K562 (cell line): ENCODE measurements around the gene PCSK6. TPM values are rescaled to one million over a fixed set of nuclear protein-coding genes. Genes with fewer than 3 reads are reported as not detected.

Experiments
- CREB3 ChIP-seq: fragments of 450-650 bp; conservative IDR thresholded peaks from 2 replicates; pipeline ENCODE4 v1.6.1; 2016; ENCODE audit warnings: missing genetic modification characterization, low read depth, mild to moderate bottlenecking, missing compliant biosample characterization, moderate library complexity
- CREM ChIP-seq: IDR thresholded peaks from 2 replicates; pipeline ENCODE4 v1.6.1; 2014; ENCODE audit warnings: antibody characterized with exemption, low read depth
- GABPA ChIP-seq: fragments of 200-800 bp; sonication (Bioruptor generic); conservative IDR thresholded peaks from 2 replicates; pipeline ENCODE4 v1.6.1; 2016; ENCODE audit warnings: low read depth, missing genetic modification characterization, missing compliant biosample characterization
- HDAC1 ChIP-seq, 2 experiments: fragments of 450-650 bp; IDR thresholded peaks; 2 replicates each; pipeline ENCODE4 v1.6.1; 2016 to 2017; ENCODE audit warnings: inconsistent platforms in 1 of 2, mild to moderate bottlenecking in 1 of 2, moderate library complexity in 1 of 2
- HDAC2 ChIP-seq: fragments of 450-650 bp; IDR thresholded peaks from 2 replicates; pipeline ENCODE4 v1.6.1; 2016; ENCODE audit warnings: mild to moderate bottlenecking
- JUND ChIP-seq, 2 experiments: IDR thresholded peaks; 2 replicates in 1 of 2; 3 replicates in 1 of 2; pipeline ENCODE4 v1.6.1; 2011; ENCODE audit warnings: borderline replicate concordance in 2 of 2, low read depth in 2 of 2, low read length in 2 of 2, improper control_type of control experiment in 1 of 2, missing biosample characterization in 1 of 2, missing genetic modification characterization in 1 of 2, missing genetic modification reagents in 1 of 2
- KLF6 ChIP-seq: fragments of 250-450 bp; sonication (Bioruptor Pico); IDR thresholded peaks from 2 replicates; pipeline ENCODE4 v1.4.0; 2020; ENCODE audit warnings: mild to moderate bottlenecking, moderate library complexity, borderline replicate concordance
- MTF1 ChIP-seq: fragments of 250-450 bp; sonication (Bioruptor Pico); IDR thresholded peaks from 2 replicates; pipeline ENCODE4 v1.9.0; 2021; ENCODE audit warnings: moderate library complexity, mild to moderate bottlenecking, inconsistent platforms, borderline replicate concordance
- RCOR1 ChIP-seq, 2 experiments: IDR thresholded peaks; 2 replicates each; pipeline ENCODE4 v1.6.1; 2012; ENCODE audit warnings: low read depth in 2 of 2, low read length in 2 of 2, borderline replicate concordance in 1 of 2, improper control_type of control experiment in 1 of 2
- STAT5A ChIP-seq: IDR thresholded peaks from 2 replicates; pipeline ENCODE4 v1.6.1; 2012; ENCODE audit warnings: low read length, inconsistent platforms, borderline replicate concordance
- TFAP4 ChIP-seq: sonication (generic); formaldehyde crosslinking; IDR thresholded peaks from 2 replicates; pipeline ENCODE4 v1.8.0; 2022; ENCODE audit warnings: missing genetic modification reagents, mild to moderate bottlenecking, moderate library complexity, borderline replicate concordance
- ZBTB34 ChIP-seq: fragments of 250-450 bp; sonication (Bioruptor Pico); IDR thresholded peaks from 2 replicates; pipeline ENCODE4 v1.8.0; 2021; ENCODE audit warnings: mild to moderate bottlenecking, moderate library complexity
- ZFPM2 ChIP-seq: fragments of 250-450 bp; sonication (Bioruptor Pico); IDR thresholded peaks from 2 replicates; pipeline ENCODE4 v1.5.1; 2022; ENCODE audit warnings: mild to moderate bottlenecking
- ZNF121 ChIP-seq: sonication (generic); formaldehyde crosslinking; conservative IDR thresholded peaks from 2 replicates; pipeline ENCODE4 v1.8.0; 2022; ENCODE audit warnings: missing genetic modification reagents
- ZNF224 ChIP-seq: sonication (generic); formaldehyde crosslinking; IDR thresholded peaks from 2 replicates; pipeline ENCODE4 v1.8.0; 2022; ENCODE audit warnings: mild to moderate bottlenecking, missing genetic modification reagents
- ZNF77 ChIP-seq: fragments of 250-450 bp; sonication (Bioruptor Pico); IDR thresholded peaks from 2 replicates; pipeline ENCODE4 v1.5.0; 2020
- polyA plus RNA-seq, 8 experiments: library from polyadenylated mRNA; depleted of rRNA in 4 of 8; stranded (reverse) in 5 of 8; unstranded in 3 of 8; fragments of >200 nt; fragmentation: Nextera tagmentation in 2 of 8; fragmentation: Illumina TruSeq in 1 of 8; extraction: Ambion mirVana in 2 of 8; extraction: Trizol in 1 of 8; gene quantifications; 2 replicates each; pipeline versions ENCODE4 v1.2.1 to v1.2.3, GENCODE V29; 2011 to 2014; ENCODE audit warnings: inconsistent platforms in 1 of 8, missing spikeins in 1 of 8
- total RNA-seq, 7 experiments: library from RNA; depleted of rRNA in 6 of 7; stranded (reverse); fragments of >200 nt in 6 of 7; fragmentation: Illumina TruSeq in 2 of 7; extraction: Trizol in 2 of 7; gene quantifications; 2 replicates each; pipeline versions ENCODE4 v1.2.1 to v1.2.3, GENCODE V29; 2011 to 2021; ENCODE audit warnings: low replicate concordance in 1 of 7

The PCSK6 gene
- total and polyA plus RNA-seq, 9 of the 15 experiments (the other 6 are each of a cell fraction or from before 2014, with no cell fraction given): 2.2 to 32.6 (median 14.5) TPM

GRCh38 chr15:101277943-101278564 lies 211.5 kb downstream of the PCSK6 start (continued):
- TF ChIP-seq CREM (peak; percentile 66), HDAC2 (peak; percentile 20; the same call in 1 of the 2 replicates), JUND (IDR thresholded peaks at IDR 0.05; ENCODE audit: borderline replicate concordance, low read depth, low read length) (no peak), JUND (tag; IDR thresholded peaks at IDR 0.05; ENCODE audit: borderline replicate concordance, low read depth, low read length) (0 out of 3 replicates have a peak, but pooled peaks have one; percentile 17), HDAC1 (IDR thresholded peaks at IDR 0.05) (peak in 1 of 2 experiments; percentile 37; a peak in 1 of 4 replicates), ZNF121 (CRISPR knock-in tag) (no peak), GABPA (no peak), ZNF77 (CRISPR knock-in tag) (no peak), RCOR1 (IDR thresholded peaks at IDR 0.05; ENCODE audit: borderline replicate concordance in 1 of 2, low read depth in 2 of 2, low read length in 2 of 2) (peak; percentile 77 to 92; a peak in 3 of 4 replicates), ZBTB34 (no peak), TFAP4 (CRISPR knock-in tag) (no peak), ZNF224 (CRISPR knock-in tag) (no peak), ZFPM2 (CRISPR knock-in tag) (no peak), MTF1 (CRISPR knock-in tag) (no peak), KLF6 (CRISPR knock-in tag) (no peak), CREB3 (tag) (no peak), STAT5A (no peak)
- TF ChIP-seq, all 486 proteins: peak for 9
